Stimulated activated CD4-positive, alpha-beta T cell treated with anti-CD3 and anti-CD28 coated beads, TNF-alpha, amount 100 ng/mL, for 4 hours (primary cell): ENCODE results near the gene ELMO1.

Experiments
- DNase-seq, 3 experiments: peaks; one replicate each; pipeline ENCODE4 v3.0.0-alpha.2; 2020; ENCODE audit warnings: low read depth in 3 of 3

ELMO1 gene

GRCh38 chr7:37098762-37099161 lies 349.9 kb downstream of the ELMO1 start:
- DNase-seq: no peak

GRCh38 chr7:37097983-37098382 lies 350.7 kb downstream of the ELMO1 start:
- DNase-seq: no peak

- no peak for DNase-seq
Observed at GRCh38 chr7:37097276-37097675, 351.4 kb downstream of the ELMO1 start.

GRCh38 chr7:37096341-37096740 lies 352.3 kb downstream of the ELMO1 start:
- no peak for DNase-seq

- DNase-seq: no peak
Observed at GRCh38 chr7:37095122-37095521, 353.5 kb downstream of the ELMO1 start.

GRCh38 chr7:37093257-37093656 lies 355.4 kb downstream of the ELMO1 start:
- no peak for DNase-seq

- DNase-seq: no peak
Observed at GRCh38 chr7:37092548-37092947, 356.1 kb downstream of the ELMO1 start.

- DNase-seq: no peak
Observed at GRCh38 chr7:37089972-37090371, 358.7 kb downstream of the ELMO1 start.

GRCh38 chr7:37085600-37085999 lies 363.1 kb downstream of the ELMO1 start:
- DNase-seq: no peak

GRCh38 chr7:37084303-37084702 lies 364.4 kb downstream of the ELMO1 start:
- DNase-seq: no peak

- no peak for DNase-seq
Observed at GRCh38 chr7:37083311-37084096, 365.2 kb downstream of the ELMO1 start.

- peak in 1 of 3 experiments; percentile 3 for DNase-seq
Observed at GRCh38 chr7:37081436-37081835, 367.2 kb downstream of the ELMO1 start.

GRCh38 chr7:37079420-37079819 lies 369.2 kb downstream of the ELMO1 start:
- DNase-seq: no peak

- no peak for DNase-seq
Observed at GRCh38 chr7:37076668-37077067, 372.0 kb downstream of the ELMO1 start.

GRCh38 chr7:37074370-37074769 lies 374.3 kb downstream of the ELMO1 start:
- DNase-seq: no peak

GRCh38 chr7:37071124-37071523 lies 377.5 kb downstream of the ELMO1 start:
- no peak for DNase-seq

- DNase-seq: no peak
Observed at GRCh38 chr7:37070471-37070870, 378.2 kb downstream of the ELMO1 start.

- DNase-seq: no peak
Observed at GRCh38 chr7:37070031-37070430, 378.6 kb downstream of the ELMO1 start.

GRCh38 chr7:37069336-37069735 lies 379.3 kb downstream of the ELMO1 start:
- DNase-seq: no peak

GRCh38 chr7:37068902-37069301 lies 379.8 kb downstream of the ELMO1 start:
- no peak for DNase-seq

GRCh38 chr7:37068038-37068437 lies 380.6 kb downstream of the ELMO1 start:
- DNase-seq: no peak

- no peak for DNase-seq
Observed at GRCh38 chr7:37065779-37066271, 382.8 kb downstream of the ELMO1 start.

- no peak for DNase-seq
Observed at GRCh38 chr7:37062560-37062859, 386.2 kb downstream of the ELMO1 start.
